HUES48 (cell line): ENCODE data around the gene RAB11B.

Experiments
- H3K27ac ChIP-seq: one replicate; pipeline ENCODE4 v1.7.0; 2013; ENCODE audit warnings: low read depth, low read length, inconsistent platforms
- H3K27me3 ChIP-seq: 2 replicates; pipeline ENCODE4 v1.6.1; 2013; ENCODE audit warnings: mild to moderate bottlenecking, low read length; ENCODE audit not compliant: control insufficient read depth, insufficient read depth
- H3K36me3 ChIP-seq: 2 replicates; pipeline ENCODE4 v1.6.1; 2013; ENCODE audit warnings: low read length; ENCODE audit not compliant: control insufficient read depth, insufficient read depth
- H3K4me1 ChIP-seq: 2 replicates; pipeline ENCODE4 v1.6.1; 2013; ENCODE audit warnings: mild to moderate bottlenecking, low read length; ENCODE audit not compliant: control insufficient read depth, insufficient read depth
- H3K4me3 ChIP-seq: 2 replicates; pipeline ENCODE4 v1.5.1; 2013; ENCODE audit warnings: mild to moderate bottlenecking, low read depth, low read length
- H3K9ac ChIP-seq: 2 replicates; pipeline ENCODE4 v1.6.1; 2013; ENCODE audit warnings: mild to moderate bottlenecking, low read depth, low read length, moderate library complexity
- H3K9me3 ChIP-seq: 2 replicates; pipeline ENCODE4 v1.6.1; 2013; ENCODE audit warnings: low read length; ENCODE audit not compliant: control insufficient read depth, insufficient read depth

The RAB11B gene

DNA sequence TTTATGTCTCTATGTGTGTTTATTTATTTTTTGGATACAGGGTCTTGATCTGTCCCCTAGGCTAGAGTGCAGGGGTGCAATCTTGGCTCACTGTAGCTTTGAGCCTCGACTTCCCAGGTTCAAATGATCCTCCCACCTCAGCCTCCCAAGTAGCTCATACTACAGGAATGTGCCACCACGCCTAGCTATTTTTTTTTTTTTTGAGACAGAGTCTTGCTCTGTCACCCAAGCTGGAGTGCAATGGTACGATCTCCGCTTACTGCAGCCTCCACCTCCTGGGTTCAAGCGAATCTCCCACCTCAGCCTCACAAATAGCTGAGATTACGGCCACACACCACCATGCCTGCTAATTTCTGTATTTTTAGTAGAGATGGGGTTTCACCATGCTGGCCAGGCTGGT is 31.2 kb upstream of the RAB11B start:
- Histone ChIP-seq H3K27me3 (peaks cover 15% of the 10 kb centered on the region), H3K9ac (no peak overlapping the region), H3K9me3 (no peaks in the 10 kb centered on the region), H3K4me3 (no peak overlapping the region), H3K4me1 (peaks cover 4% of the 10 kb centered on the region; the same call in 1 of the 2 replicates), H3K36me3 (no peaks in the 10 kb centered on the region), H3K27ac (no peak overlapping the region)

DNA sequence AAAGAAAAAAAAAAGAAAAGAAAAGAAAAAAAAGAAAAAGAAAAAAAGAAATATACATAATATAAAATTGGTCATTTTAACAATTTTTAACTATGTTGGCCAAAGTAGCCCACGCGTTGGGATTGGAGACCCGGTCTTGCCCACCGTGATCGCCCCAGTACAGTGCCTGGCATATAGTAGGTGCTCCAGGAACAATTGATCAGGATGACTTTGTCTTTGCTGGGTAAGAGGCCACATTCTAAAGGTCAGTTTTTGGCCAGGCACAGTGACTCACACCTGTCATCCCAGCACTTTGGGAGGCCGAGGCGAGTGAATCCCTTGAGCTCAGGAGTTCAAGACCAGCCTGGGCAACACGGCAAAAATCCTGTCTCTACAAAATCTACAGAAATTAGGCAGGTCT is 30.0 kb upstream of the RAB11B start:
- Histone ChIP-seq H3K27ac (no peak overlapping the region), H3K4me1 (peaks cover 4% of the 10 kb centered on the region; the same call in 1 of the 2 replicates), H3K27me3 (peaks cover 26% of the 10 kb centered on the region)

DNA sequence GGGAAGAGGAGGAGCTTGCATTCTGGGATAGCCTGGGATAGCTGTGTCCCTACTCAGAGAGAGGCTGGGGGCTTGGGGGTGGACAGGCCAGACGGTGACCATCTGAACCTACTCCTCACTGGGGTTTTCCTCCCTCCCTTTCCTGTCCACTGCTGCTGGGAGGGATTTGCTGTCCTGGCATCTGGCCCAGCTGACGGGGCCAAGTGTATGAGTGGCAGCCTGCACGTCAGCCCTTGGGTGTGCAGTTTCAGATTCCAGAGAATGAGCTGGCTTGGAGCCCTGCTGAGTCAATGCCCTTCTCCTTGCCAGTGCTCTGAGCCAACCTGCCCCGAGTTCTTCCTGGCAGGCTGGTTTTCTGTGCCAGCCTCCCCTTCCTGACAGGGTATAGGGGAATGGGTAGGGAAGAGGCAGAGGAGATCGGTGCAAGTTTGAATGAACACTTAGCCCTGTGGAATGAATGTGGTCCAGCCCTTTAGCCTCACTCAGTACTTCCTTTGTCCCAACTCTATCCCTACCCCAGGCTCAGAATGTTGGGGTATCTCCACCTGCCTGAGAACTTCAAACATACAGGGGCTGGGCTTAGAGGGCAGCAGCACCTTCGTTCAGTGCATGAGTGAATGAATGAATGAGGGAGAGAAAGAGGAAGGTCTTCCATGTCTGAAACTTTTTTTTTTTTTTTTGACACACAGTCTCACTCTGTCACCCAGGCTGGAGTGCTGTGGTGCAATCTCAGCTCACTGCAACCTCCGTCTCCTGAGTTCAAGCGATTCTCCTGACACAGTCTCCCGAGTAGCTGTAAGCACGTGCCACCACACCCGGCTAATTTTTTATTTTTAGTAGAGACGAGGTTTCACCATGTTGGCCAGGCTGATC is 28.0 kb upstream of the RAB11B start:
- H3K4me1 ChIP-seq, result peaks cover 12% of the 10 kb centered on the region
- H3K27ac ChIP-seq, result no peak overlapping the region
- H3K27me3 ChIP-seq, result peaks cover 38% of the 10 kb centered on the region
- H3K9me3 ChIP-seq, result no peaks in the 10 kb centered on the region
- H3K36me3 ChIP-seq, result no peaks in the 10 kb centered on the region
- H3K4me3 ChIP-seq, result no peak overlapping the region
- no peak overlapping the region for H3K9ac ChIP-seq

More for the DNA sequence above, 30.0 kb upstream of the RAB11B start:
- no peaks in the 10 kb centered on the region for H3K36me3 ChIP-seq
- no peak overlapping the region for H3K9ac ChIP-seq
- no peak overlapping the region for H3K4me3 ChIP-seq
- no peaks in the 10 kb centered on the region for H3K9me3 ChIP-seq

- H3K27ac ChIP-seq, result no peak within 1 kb of the TSS
- H3K4me3 ChIP-seq, result peak within 1 kb of the TSS; percentile 58
- no peaks in the 10 kb centered on the region for H3K9me3 ChIP-seq
- no peaks in the 10 kb centered on the region for H3K36me3 ChIP-seq
- peaks cover 22% of the 10 kb centered on the region for H3K4me1 ChIP-seq
- no peak within 1 kb of the TSS for H3K9ac ChIP-seq
- H3K27me3 ChIP-seq, result peaks cover 38% of the 10 kb centered on the region
These were observed 26.1 kb upstream of the RAB11B start, which contains the start of gene ANGPTL4 for GRCh38 chr19:8363803-8364771. TSS of gene ANGPTL4 (plus strand) at chr19:8364155. CDS start at chr19:8364322, 167 bp downstream.

GRCh38 chr19:8366121-8366581 is 24.0 kb upstream of the RAB11B start:
- no peaks in the 10 kb centered on the region for H3K36me3 ChIP-seq
- no peak overlapping the region for H3K27ac ChIP-seq
- H3K9ac ChIP-seq, result no peak overlapping the region
- H3K9me3 ChIP-seq, result no peaks in the 10 kb centered on the region
- H3K4me1 ChIP-seq, result peaks cover 22% of the 10 kb centered on the region
- peaks cover 38% of the 10 kb centered on the region for H3K27me3 ChIP-seq
- no peak overlapping the region for H3K4me3 ChIP-seq

DNA sequence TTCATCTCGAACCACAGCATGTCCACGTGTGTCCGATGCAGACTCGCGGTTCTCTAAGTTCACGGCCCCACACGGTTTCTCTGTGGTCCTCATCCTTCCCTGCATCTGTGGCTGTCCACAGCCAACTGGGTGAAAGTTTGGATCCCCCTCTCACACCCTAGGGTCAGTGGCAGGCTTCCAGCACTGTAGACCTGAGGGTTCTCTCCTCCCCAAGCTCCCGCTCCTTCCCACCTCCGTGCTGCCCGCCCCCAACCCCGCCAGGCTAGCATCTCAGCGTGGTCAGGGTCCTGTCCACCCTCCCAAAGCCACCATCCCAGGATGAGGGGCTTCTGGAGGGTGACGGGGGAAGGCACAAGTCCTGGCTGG is 23.2 kb upstream of the RAB11B start:
- Histone ChIP-seq H3K4me1 (peaks cover 22% of the 10 kb centered on the region), H3K36me3 (no peaks in the 10 kb centered on the region), H3K27me3 (peaks cover 35% of the 10 kb centered on the region), H3K9me3 (no peaks in the 10 kb centered on the region), H3K27ac (peak overlapping the region; percentile 86), H3K4me3 (peak overlapping the region; percentile 24), H3K9ac (0 out of 2 replicates have a peak overlapping the region, but pooled peaks have one; percentile 15)

GRCh38 chr19:8367327-8368001 is 22.7 kb upstream of the RAB11B start:
- Histone ChIP-seq H3K9ac (0 out of 2 replicates have a peak overlapping the region, but pooled peaks have one; percentile 15), H3K4me1 (peaks cover 22% of the 10 kb centered on the region), H3K27me3 (peaks cover 31% of the 10 kb centered on the region)

DNA sequence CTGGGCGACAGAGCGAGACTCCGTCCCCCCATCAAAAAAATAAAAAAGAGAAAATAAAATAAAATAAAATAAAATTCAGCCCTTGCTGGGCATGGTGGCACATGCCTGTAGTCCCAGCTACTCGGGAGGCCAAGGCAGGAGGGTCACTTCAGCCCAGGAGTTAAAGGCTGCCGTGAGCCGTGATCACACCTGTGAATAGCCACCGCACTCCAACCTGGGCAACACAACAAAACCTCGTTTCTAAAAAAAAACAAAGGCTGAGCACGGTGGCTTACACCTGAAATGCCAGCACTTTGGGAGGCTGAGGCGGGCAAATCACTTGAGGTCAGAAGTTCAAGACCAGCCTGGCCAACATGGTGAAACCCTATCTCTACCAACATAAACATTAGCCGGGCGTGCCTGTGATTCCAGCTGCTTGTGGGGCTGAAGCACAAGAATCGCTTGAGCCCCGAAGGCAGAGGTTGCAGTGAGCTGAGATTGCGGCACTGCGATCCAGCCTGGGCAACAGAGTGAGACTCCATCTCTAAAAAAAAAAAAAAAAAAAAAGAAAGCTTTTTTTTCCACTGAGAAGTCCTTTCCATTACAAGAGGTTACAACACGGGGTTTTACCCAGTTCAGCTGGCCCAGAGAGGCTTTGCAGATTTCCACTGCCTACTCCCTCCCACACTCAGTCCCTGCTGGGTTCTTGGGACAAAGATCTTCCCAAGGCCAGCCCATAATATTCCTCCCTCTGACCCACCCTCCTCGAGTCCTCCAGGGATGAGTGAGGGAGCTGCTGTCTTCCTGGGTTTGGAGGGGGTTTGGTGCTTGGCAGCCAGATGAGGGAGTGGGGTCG is 19.8 kb upstream of the RAB11B start:
- Histone ChIP-seq H3K4me3 (no peak overlapping the region), H3K27me3 (peaks cover 12% of the 10 kb centered on the region; the same call in 1 of the 2 replicates), H3K4me1 (peaks cover 18% of the 10 kb centered on the region), H3K36me3 (no peaks in the 10 kb centered on the region), H3K9me3 (no peaks in the 10 kb centered on the region), H3K9ac (no peak overlapping the region), H3K27ac (no peak overlapping the region)

More at GRCh38 chr19:8367327-8368001, 22.7 kb upstream of the RAB11B start:
- peak overlapping the region; percentile 86 for H3K27ac ChIP-seq
- no peaks in the 10 kb centered on the region for H3K36me3 ChIP-seq
- H3K4me3 ChIP-seq, result peak overlapping the region; percentile 24
- no peaks in the 10 kb centered on the region for H3K9me3 ChIP-seq

- Histone ChIP-seq H3K9me3 (no peaks in the 10 kb centered on the region), H3K4me3 (no peak overlapping the region), H3K4me1 (peaks cover 18% of the 10 kb centered on the region), H3K27me3 (peaks cover 4% of the 10 kb centered on the region; the same call in 1 of the 2 replicates), H3K9ac (no peak overlapping the region), H3K27ac (no peak overlapping the region), H3K36me3 (no peaks in the 10 kb centered on the region)
These were observed 19.0 kb upstream of the RAB11B start for GRCh38 chr19:8371011-8371804.
